ENCODE results near the gene GPRIN3.

GRCh38 chr4:89308161-89308500 is 531 bp upstream of the GPRIN3 start:
- TF ChIP-seq TEAD4 (IDR thresholded peaks at IDR 0.05) = no peak
- no peak for TF ChIP-seq EGR1 (IDR thresholded peaks at IDR 0.05)
- TF ChIP-seq CEBPB (IDR thresholded peaks at IDR 0.05) = no peak
- no peak for TF ChIP-seq REST (IDR thresholded peaks at IDR 0.05; ENCODE audit: low read depth)
- no peak for TF ChIP-seq EP300 (IDR thresholded peaks at IDR 0.05; ENCODE audit: borderline replicate concordance)
- no peak for TF ChIP-seq FOXM1 (IDR thresholded peaks at IDR 0.05; ENCODE audit: borderline replicate concordance, low read depth)
- no peak for TF ChIP-seq MAX (IDR thresholded peaks at IDR 0.05)
- no peak for TF ChIP-seq TCF12 (IDR thresholded peaks at IDR 0.05; ENCODE audit: low read depth)

All from Ishikawa (cell line).